GM23248 (cell line): ENCODE data around the gene KIF2C. TPM values are rescaled to one million over a fixed set of nuclear protein-coding genes. Genes with fewer than 3 reads are reported as not detected.
A peak's percentile ranks its signal among the peaks of the same experiment; 100 is the strongest.

Experiments used
- DNase-seq: peaks from one replicate; pipeline ENCODE4 v3.0.0-alpha.2; 2015
- H2AFZ ChIP-seq: fragments of 200-600 bp; sonication (generic); 2 replicates; pipeline ENCODE4 v1.6.1; 2016; ENCODE audit warnings: antibody characterized with exemption
- H3F3A ChIP-seq: fragments of 200-600 bp; sonication (generic); 2 replicates; pipeline ENCODE4 v1.6.1; 2016; ENCODE audit warnings: mild to moderate bottlenecking, antibody characterized with exemption, mixed run types; ENCODE audit not compliant: insufficient read depth
- H3K27ac ChIP-seq: fragments of 200-600 bp; sonication (generic); 2 replicates; pipeline ENCODE4 v1.5.1; 2016; ENCODE audit warnings: mild to moderate bottlenecking
- H3K27me3 ChIP-seq: fragments of 200-600 bp; sonication (generic); replicated peaks from 2 replicates; pipeline ENCODE4 v1.6.1; 2016; ENCODE audit warnings: mild to moderate bottlenecking; ENCODE audit not compliant: insufficient read depth
- H3K36me3 ChIP-seq: fragments of 200-600 bp; sonication (generic); 2 replicates; pipeline ENCODE4 v1.6.1; 2016; ENCODE audit warnings: low read depth, mild to moderate bottlenecking
- H3K4me1 ChIP-seq: fragments of 200-600 bp; sonication (generic); 2 replicates; pipeline ENCODE4 v1.6.1; 2016; ENCODE audit warnings: mild to moderate bottlenecking; ENCODE audit not compliant: insufficient read depth
- H3K4me2 ChIP-seq: fragments of 200-600 bp; sonication (generic); one replicate; pipeline ENCODE4 v1.6.1; 2016; ENCODE audit warnings: mild to moderate bottlenecking; ENCODE audit not compliant: unreplicated experiment
- H3K4me3 ChIP-seq: fragments of 200-600 bp; sonication (generic); 2 replicates; pipeline ENCODE4 v1.5.1; 2016; ENCODE audit warnings: mild to moderate bottlenecking
- H3K79me2 ChIP-seq: fragments of 200-600 bp; sonication (generic); 2 replicates; pipeline ENCODE4 v1.6.1; 2016; ENCODE audit warnings: mild to moderate bottlenecking; ENCODE audit not compliant: insufficient read depth
- H3K9ac ChIP-seq: fragments of 200-600 bp; sonication (generic); 2 replicates; pipeline ENCODE4 v1.6.1; 2016; ENCODE audit warnings: mild to moderate bottlenecking
- H3K9me2 ChIP-seq: fragments of 200-600 bp; sonication (generic); 2 replicates; pipeline ENCODE4 v1.6.1; 2016; ENCODE audit warnings: mixed run types, mild to moderate bottlenecking, moderate library complexity; ENCODE audit not compliant: insufficient read depth
- H3K9me3 ChIP-seq: fragments of 200-600 bp; sonication (generic); one replicate; pipeline ENCODE4 v1.6.1; 2017; ENCODE audit warnings: low read depth
- H4K20me1 ChIP-seq: fragments of 200-600 bp; sonication (generic); 2 replicates; pipeline ENCODE4 v1.6.0; 2016; ENCODE audit not compliant: insufficient read depth
- EZH2 ChIP-seq: fragments of 200-600 bp; sonication (generic); IDR thresholded peaks from 2 replicates; pipeline ENCODE4 v1.6.1; 2018; ENCODE audit warnings: antibody characterized with exemption, mild to moderate bottlenecking; ENCODE audit not compliant: insufficient read depth, poor library complexity, severe bottlenecking
- EZH2phosphoT487 ChIP-seq: fragments of 200-600 bp; sonication (generic); IDR thresholded peaks from 2 replicates; pipeline ENCODE4 v1.6.1; 2018; ENCODE audit warnings: antibody characterized with exemption, moderate library complexity, mild to moderate bottlenecking, low read depth; ENCODE audit not compliant: insufficient read depth
- WGBS, 2 experiments: methylation state at CpG; one replicate each; pipeline ENCODE4 v1.1.6; 2015 to 2017; ENCODE audit warnings: low lambda C conversion rate in 2 of 2, low coverage in 1 of 2; ENCODE audit errors: missing lambda C conversion rate in 2 of 2; 5-methylcytosine and 5-hydroxymethylcytosine counted together
- in situ Hi-C: fragments of 300-500 bp; cut with MboI; formaldehyde crosslinking; loops from 2 replicates; pipeline ENCODE4 v1.15.0; 2020
- polyA plus RNA-seq: library from polyadenylated mRNA; unstranded; fragments of >200 nt; fragmentation: Nextera tagmentation; extraction: Ambion mirVana; gene quantifications from 2 replicates; pipeline ENCODE4 v1.2.1, GENCODE V29; 2016
- total RNA-seq: library from RNA; depleted of rRNA; stranded (reverse); fragments of >200 nt; shearing (Covaris generic); gene quantifications from 2 replicates; pipeline ENCODE4 v1.2.3, GENCODE V29; 2014

Gene KIF2C
- total and polyA plus RNA-seq, 2 experiments from 2014 or later, result 16.4 to 16.9 TPM

GRCh38 chr1:44805311-44806024 lies 65.8 kb downstream of the KIF2C start:
- no peak for TF ChIP-seq EZH2
- 91% methylated on average over 20 of the region's 20 CpGs for WGBS, 2 experiments
- no peaks in the 10 kb centered on the region for H4K20me1 ChIP-seq
- H3K9me3 ChIP-seq, result no peaks in the 10 kb centered on the region
- H2AFZ ChIP-seq, result no peak overlapping the region
- H3K79me2 ChIP-seq, result peaks cover 73% of the 10 kb centered on the region
- no peaks in the 10 kb centered on the region for H3K27me3 ChIP-seq
- H3K36me3 ChIP-seq, result peaks cover 16% of the 10 kb centered on the region; the same call in 1 of the 2 replicates
- H3K4me1 ChIP-seq, result peaks cover 58% of the 10 kb centered on the region
- H3K9ac ChIP-seq, result peak overlapping the region; percentile 97; the same call in 1 of the 2 replicates
- no peaks in the 10 kb centered on the region for H3K9me2 ChIP-seq
- in situ Hi-C loops, result no loop called here
- peaks cover 63% of the 10 kb centered on the region for H3F3A ChIP-seq
- no peak for DNase-seq
- H3K27ac ChIP-seq, result peak overlapping the region; percentile 100
- no peak overlapping the region for H3K4me3 ChIP-seq
- no peak overlapping the region for H3K4me2 ChIP-seq

GRCh38 chr1:44806025-44806703 lies 66.5 kb downstream of the KIF2C start:
- Histone ChIP-seq H3K4me1 (peaks cover 65% of the 10 kb centered on the region), H3K27me3 (no peaks in the 10 kb centered on the region), H3K4me3 (peak overlapping the region; percentile 37), H3K79me2 (peaks cover 68% of the 10 kb centered on the region), H4K20me1 (no peaks in the 10 kb centered on the region), H2AFZ (no peak overlapping the region), H3F3A (peaks cover 70% of the 10 kb centered on the region), H3K4me2 (peak overlapping the region; percentile 92), H3K27ac (peak overlapping the region; percentile 100), H3K9ac (peak overlapping the region; percentile 97), H3K9me3 (no peaks in the 10 kb centered on the region), H3K9me2 (no peaks in the 10 kb centered on the region), H3K36me3 (peaks cover 16% of the 10 kb centered on the region; the same call in 1 of the 2 replicates)
- TF ChIP-seq EZH2 (no peak), EZH2phosphoT487 (no peak)
- WGBS, 2 experiments, result 84 to 87% methylated on average over 49 to 70 of the region's 70 CpGs
- DNase-seq, result no peak
- in situ Hi-C loops, result no loop called here

GRCh38 chr1:44806704-44807363 lies 67.2 kb downstream of the KIF2C start, which contains the start of gene DYNLT4:
DYNLT4 (minus strand) TSS chr1:44807351; CDS start chr1:44806668, 683 bp downstream.
- Histone ChIP-seq H3K27me3 (no peaks in the 10 kb centered on the region), H3K79me2 (peaks cover 62% of the 10 kb centered on the region), H3K4me2 (peak within 1 kb of the TSS; percentile 92), H3K9me3 (no peaks in the 10 kb centered on the region), H3K9ac (peak within 1 kb of the TSS; percentile 97), H3F3A (peaks cover 76% of the 10 kb centered on the region), H3K4me3 (peak within 1 kb of the TSS; percentile 72), H2AFZ (no peak within 1 kb of the TSS), H4K20me1 (no peaks in the 10 kb centered on the region), H3K36me3 (peaks cover 16% of the 10 kb centered on the region; the same call in 1 of the 2 replicates), H3K9me2 (no peaks in the 10 kb centered on the region), H3K27ac (peak within 1 kb of the TSS; percentile 100), H3K4me1 (peaks cover 72% of the 10 kb centered on the region)
- no peak for TF ChIP-seq EZH2
- no peak for TF ChIP-seq EZH2phosphoT487
- WGBS, 2 experiments, result 19 to 22% methylated on average over 7 of the region's 7 CpGs
- no peak for DNase-seq
- in situ Hi-C loops, result no loop called here

GRCh38 chr1:44807364-44808062 lies 67.9 kb downstream of the KIF2C start:
- Histone ChIP-seq H3K9me2 (no peaks in the 10 kb centered on the region), H3K36me3 (peaks cover 16% of the 10 kb centered on the region; the same call in 1 of the 2 replicates), H3K27me3 (no peaks in the 10 kb centered on the region), H3K79me2 (peaks cover 59% of the 10 kb centered on the region), H3F3A (peaks cover 75% of the 10 kb centered on the region), H3K9me3 (no peaks in the 10 kb centered on the region), H3K9ac (peak overlapping the region; percentile 97), H3K27ac (peak overlapping the region; percentile 100), H2AFZ (no peak overlapping the region), H3K4me1 (peaks cover 70% of the 10 kb centered on the region), H3K4me3 (peak overlapping the region; percentile 72), H3K4me2 (peak overlapping the region; percentile 92), H4K20me1 (no peaks in the 10 kb centered on the region)
- 0 to 1% methylated on average over 16 of the region's 16 CpGs for WGBS, 2 experiments
- in situ Hi-C loops, result no loop called here
- TF ChIP-seq EZH2 (no peak), EZH2phosphoT487 (no peak)
- peak; percentile 100 for DNase-seq
